HepG2 (cell line): ENCODE data around the gene MAFB. TPM values are rescaled to one million over a fixed set of nuclear protein-coding genes. Genes with fewer than 3 reads are reported as not detected.

ENCODE experiments used
- ATAC-seq: fragments of 200-7000 bp; cut with Tn5 transposase; 3 replicates; pipeline ENCODE4 v1.9.1; 2020; ENCODE audit warnings: mild to moderate bottlenecking, moderate library complexity
- BruUV-seq: library from RNA; stranded (reverse); fragments of 400-500 nt; replicated peaks from 2 replicates; lab custom pipeline; 2021; lab: Mats Ljungman, UMichigan
- CTCF ChIA-PET: fragments of 300-600 bp; formaldehyde crosslinking; extraction: SDS; loops from one replicate; lab custom pipeline; 2021; ENCODE audit warnings: low total read pairs, inconsistent platforms, low intra/inter-chr PET ratio; lab: Yijun Ruan, JAX
- POLR2A ChIA-PET: fragments of 350-600 bp; sonication (Branson Sonifier 250); formaldehyde crosslinking; loops from one replicate; lab custom pipeline; 2020; ENCODE audit warnings: antibody characterized with exemption, inconsistent platforms; lab: Yijun Ruan, JAX
- DNase-seq: peaks from one replicate; pipeline ENCODE4 v3.0.0-alpha.2; 2015; ENCODE audit warnings: low spot score
- FAIRE-seq: peaks from 3 replicates; lab custom pipeline; 2011; peaks lifted over from hg19 to GRCh38; lab: Jason Lieb, UNC
- H2AFZ ChIP-seq: one replicate; pipeline ENCODE4 v1.6.1; 2011; ENCODE audit warnings: low read length, inconsistent platforms
- H3K27ac ChIP-seq: fragments of 300-600 bp; 3 replicates; pipeline ENCODE4 v1.8.0; 2011; ENCODE audit warnings: mixed run types, mild to moderate bottlenecking, mixed read lengths, low read length, inconsistent platforms; ENCODE audit not compliant: insufficient read depth; ENCODE audit errors: extremely low read length
- H3K27me3 ChIP-seq, 2 experiments: fragments of 200-600 bp in 1 of 2; 2 replicates in 1 of 2; 3 replicates in 1 of 2; pipeline versions ENCODE4 v1.6.0 to v1.8.0; 2011; ENCODE audit warnings: low read length in 2 of 2, mild to moderate bottlenecking in 2 of 2, moderate library complexity in 2 of 2, inconsistent platforms in 1 of 2; ENCODE audit not compliant: insufficient read depth in 2 of 2, control insufficient read depth in 1 of 2
- H3K36me3 ChIP-seq, 2 experiments: fragments of 200-600 bp in 1 of 2; replicated peaks in 1 of 2; 2 replicates in 1 of 2; 3 replicates in 1 of 2; pipeline versions ENCODE4 v1.5.1 to v1.8.0; 2011; ENCODE audit warnings: low read length in 2 of 2, inconsistent platforms in 1 of 2; ENCODE audit not compliant: insufficient read depth in 2 of 2, control insufficient read depth in 1 of 2
- H3K4me1 ChIP-seq: 2 replicates; pipeline ENCODE4 v1.5.1; 2012; ENCODE audit warnings: low read length, inconsistent platforms; ENCODE audit not compliant: insufficient read depth
- H3K4me2 ChIP-seq: 2 replicates; pipeline ENCODE4 v1.6.0; 2011; ENCODE audit warnings: low read depth, low read length, inconsistent platforms
- H3K4me3 ChIP-seq, 3 experiments: fragments of 200-600 bp in 1 of 3; sonication (generic), shearing (Covaris generic) in 1 of 3; replicated peaks in 1 of 3; 2 replicates each; pipeline ENCODE4 v1.5.1; 2011 to 2016; ENCODE audit warnings: low read length in 3 of 3, inconsistent platforms in 2 of 3, low read depth in 2 of 3, mild to moderate bottlenecking in 2 of 3, control low read depth in 1 of 3, mixed read lengths in 1 of 3; ENCODE audit not compliant: insufficient read depth in 1 of 3
- H3K79me2 ChIP-seq: one replicate; pipeline ENCODE4 v1.6.1; 2011; ENCODE audit warnings: low read length, inconsistent platforms; ENCODE audit not compliant: insufficient read depth
- H3K9ac ChIP-seq: 2 replicates; pipeline ENCODE4 v1.6.0; 2011; ENCODE audit warnings: mild to moderate bottlenecking, low read depth, low read length, inconsistent platforms; ENCODE audit not compliant: insufficient read depth
- H3K9me3 ChIP-seq: 2 replicates; pipeline ENCODE4 v1.5.1; 2012; ENCODE audit warnings: mild to moderate bottlenecking, low read length
- H4K20me1 ChIP-seq: 2 replicates; pipeline ENCODE4 v1.6.0; 2011; ENCODE audit warnings: inconsistent platforms, mild to moderate bottlenecking, low read length, moderate library complexity; ENCODE audit not compliant: insufficient read depth
- ARID3A ChIP-seq: IDR thresholded peaks from 2 replicates; pipeline ENCODE4 v1.6.1; 2012; ENCODE audit warnings: low read depth, low read length, improper control_type of control experiment
- DBP ChIP-seq: sonication (generic); formaldehyde crosslinking; IDR thresholded peaks from 2 replicates; pipeline ENCODE4 v1.4.0; 2020; ENCODE audit warnings: missing genetic modification reagents; ENCODE audit errors: not compliant biosample characterization
- HNRNPK ChIP-seq: fragments of 200-400 bp; formaldehyde crosslinking; IDR thresholded peaks from 2 replicates; pipeline ENCODE4 v1.6.1; 2018; ENCODE audit warnings: low read length, low read depth, moderate library complexity, mild to moderate bottlenecking; ENCODE audit not compliant: poor library complexity, severe bottlenecking
- KDM2A ChIP-seq: sonication (generic); formaldehyde crosslinking; IDR thresholded peaks from 2 replicates; pipeline ENCODE4 v1.4.0; 2020; ENCODE audit warnings: low read depth, missing genetic modification reagents, borderline replicate concordance
- MAZ ChIP-seq, 2 experiments: sonication (generic) in 1 of 2; formaldehyde crosslinking in 1 of 2; IDR thresholded peaks; 2 replicates each; pipeline versions ENCODE4 v1.5.0 to v1.6.1; 2012 to 2020; ENCODE audit warnings: low read depth in 2 of 2, mild to moderate bottlenecking in 2 of 2, borderline replicate concordance in 1 of 2, improper control_type of control experiment in 1 of 2, low read length in 1 of 2, missing genetic modification reagents in 1 of 2, moderate library complexity in 1 of 2
- NFATC3 ChIP-seq: sonication (generic); formaldehyde crosslinking; IDR thresholded peaks from 2 replicates; pipeline ENCODE4 v1.5.1; 2020; ENCODE audit warnings: mild to moderate bottlenecking, missing genetic modification reagents
- SMARCC2 ChIP-seq: fragments of 450-650 bp; IDR thresholded peaks from 2 replicates; pipeline ENCODE4 v1.6.1; 2017; ENCODE audit warnings: antibody characterized with exemption, mild to moderate bottlenecking
- TMF1 ChIP-seq: sonication (generic); formaldehyde crosslinking; IDR thresholded peaks from 2 replicates; pipeline ENCODE4 v1.8.1; 2022; ENCODE audit warnings: low read depth, missing genetic modification reagents
- ZBTB4 ChIP-seq: sonication (generic); formaldehyde crosslinking; IDR thresholded peaks from 2 replicates; pipeline ENCODE4 v1.4.0; 2020; ENCODE audit warnings: missing genetic modification reagents, mild to moderate bottlenecking, borderline replicate concordance
- ZFP36 ChIP-seq: fragments of 150-350 bp; IDR thresholded peaks from 2 replicates; pipeline ENCODE4 v1.6.1; 2018; ENCODE audit warnings: borderline replicate concordance, low read length, low read depth; ENCODE audit not compliant: partially characterized antibody
- ZGPAT ChIP-seq: IDR thresholded peaks from 2 replicates; pipeline ENCODE4 v1.6.1; 2016; ENCODE audit warnings: mild to moderate bottlenecking
- ZKSCAN8 ChIP-seq: IDR thresholded peaks from 2 replicates; pipeline ENCODE4 v1.6.1; 2016; ENCODE audit warnings: borderline replicate concordance, missing genetic modification reagents, missing compliant biosample characterization
- ZMAT5 ChIP-seq: sonication (generic); formaldehyde crosslinking; IDR thresholded peaks from 2 replicates; pipeline ENCODE4 v1.5.0; 2020; ENCODE audit warnings: mild to moderate bottlenecking, low read depth, missing genetic modification reagents, borderline replicate concordance
- ZNF10 ChIP-seq: sonication (generic); formaldehyde crosslinking; IDR thresholded peaks from 2 replicates; pipeline ENCODE4 v1.4.0; 2020; ENCODE audit warnings: mild to moderate bottlenecking, low read depth, missing genetic modification reagents, borderline replicate concordance
- ZNF562 ChIP-seq: sonication (generic); formaldehyde crosslinking; IDR thresholded peaks from 2 replicates; pipeline ENCODE4 v1.8.0; 2022; ENCODE audit warnings: missing genetic modification reagents, borderline replicate concordance
- ZNF740 ChIP-seq: sonication (generic); formaldehyde crosslinking; IDR thresholded peaks from 2 replicates; pipeline ENCODE4 v1.4.0; 2020; ENCODE audit warnings: missing genetic modification reagents
- WGBS: methylation state at CpG from one replicate; pipeline ENCODE4 v1.1.6; 2017; ENCODE audit warnings: low lambda C conversion rate; 5-methylcytosine and 5-hydroxymethylcytosine counted together
- in situ Hi-C: cut with HindIII; loops from 2 replicates; pipeline ENCODE4 v1.10.0; 2017; ENCODE audit warnings: low pct_unique_long_range_greater_than_20kb; ENCODE audit not compliant: extremely low pct_ligation_motif_present
- intact Hi-C: fragments of 100-400 bp; cut with micrococcal nuclease; formaldehyde crosslinking; loops from one replicate; pipeline ENCODE4 v1.10.0; 2022; ENCODE audit not compliant: unreplicated experiment
- polyA plus RNA-seq, 8 experiments: library from polyadenylated mRNA; depleted of rRNA in 3 of 8; stranded (reverse) in 7 of 8; unstranded in 1 of 8; fragments of >200 nt; fragmentation: Illumina TruSeq in 4 of 8; extraction: Trizol in 4 of 8; gene quantifications; 2 replicates each; pipeline versions ENCODE4 v1.2.1 to v1.2.3, GENCODE V29; 2011 to 2016; ENCODE audit warnings: low read depth in 4 of 8, missing spikeins in 1 of 8, mixed read lengths in 1 of 8; ENCODE audit not compliant: insufficient read depth in 1 of 8
- total RNA-seq, 5 experiments: library from RNA; depleted of rRNA; stranded (reverse); fragments of >200 nt; fragmentation: Illumina TruSeq; extraction: Trizol; gene quantifications; 2 replicates each; pipeline ENCODE4 v1.2.3, GENCODE V29; 2016; ENCODE audit warnings: low read depth in 1 of 5

MAFB gene
- total and polyA plus RNA-seq, 2 of the 13 experiments (the other 11 are each of a cell fraction or from before 2014, with no cell fraction given) = 0.08 to 0.11 TPM

GRCh38 chr20:40714916-40715315 lies 25.9 kb upstream of the MAFB start:
- no peaks in the 10 kb centered on the region for H3K36me3 ChIP-seq
- in situ Hi-C loops = no loop called here
- H3K4me3 ChIP-seq = no peak overlapping the region
- no peak overlapping the region for H3K9ac ChIP-seq
- peaks cover 6 to 68% of the 10 kb centered on the region in 2 experiments; a peak in 4 of 5 replicates for H3K27me3 ChIP-seq
- BruUV-seq = no TSS peak
- no peak overlapping the region for H3K27ac ChIP-seq
- no peak overlapping the region for H3K4me2 ChIP-seq
- ChIA-PET POLR2A (no interaction called here), CTCF (no interaction called here)
- DNase-seq (no peak), FAIRE-seq (no peak), ATAC-seq (no peak)
- H3K4me1 ChIP-seq = no peaks in the 10 kb centered on the region
- 3% methylated on average over 3 of the region's 3 CpGs for WGBS
- H3K79me2 ChIP-seq = no peaks in the 10 kb centered on the region
- intact Hi-C loops = no loop called here
- no peak for TF ChIP-seq ZMAT5 (CRISPR knock-in tag)
- TF ChIP-seq TMF1 = no peak
- TF ChIP-seq KDM2A (CRISPR knock-in tag) = no peak
- TF ChIP-seq ZKSCAN8 (CRISPR knock-in tag) = no peak
- no peak for TF ChIP-seq ZGPAT (CRISPR knock-in tag)
- TF ChIP-seq SMARCC2 = no peak
- no peak for TF ChIP-seq ZNF10
- no peak for TF ChIP-seq ARID3A
- no peak for TF ChIP-seq ZNF740
- TF ChIP-seq HNRNPK = no peak
- TF ChIP-seq DBP (CRISPR knock-in tag) = no peak
- TF ChIP-seq ZBTB4 = no peak
- TF ChIP-seq NFATC3 (CRISPR knock-in tag) = no peak
- no peak for TF ChIP-seq ZFP36
- no peak for TF ChIP-seq MAZ (IDR thresholded peaks at IDR 0.05; ENCODE audit: borderline replicate concordance, low read depth, low read length)
- TF ChIP-seq MAZ (CRISPR knock-in tag; IDR thresholded peaks at IDR 0.05; ENCODE audit: low read depth) = no peak
- TF ChIP-seq ZNF562 (CRISPR knock-in tag) = no peak
- H3K9me3 ChIP-seq = no peaks in the 10 kb centered on the region
- H2AFZ ChIP-seq = no peak overlapping the region
- no peaks in the 10 kb centered on the region for H4K20me1 ChIP-seq
